Caco-2 (cell line): ENCODE measurements around the gene THAP11. TPM values are rescaled to one million over a fixed set of nuclear protein-coding genes. Genes with fewer than 3 reads are reported as not detected.

Experiments
- BruUV-seq: library from RNA; stranded (reverse); fragments of 400-500 nt; replicated peaks from 2 replicates; lab custom pipeline; 2021; lab: Mats Ljungman, UMichigan
- CTCF ChIA-PET: fragments of 300-600 bp; sonication (Branson Sonifier 250); formaldehyde crosslinking; loops from one replicate; lab custom pipeline; 2022; ENCODE audit warnings: antibody characterized with exemption; lab: Charles Lee
- POLR2A ChIA-PET: fragments of 300-600 bp; sonication (Branson Sonifier 250); formaldehyde crosslinking; loops from one replicate; lab custom pipeline; 2022; ENCODE audit warnings: antibody characterized with exemption; lab: Charles Lee
- DNase-seq, 2 experiments: peaks; one replicate each; pipeline versions ENCODE4 v3.0.0 to v3.0.0-alpha.2; 2020 to 2022
- H3K27me3 ChIP-seq: replicated peaks from 2 replicates; pipeline ENCODE4 v1.6.0; 2011; ENCODE audit warnings: low read length; ENCODE audit not compliant: control insufficient read depth, insufficient read depth
- H3K36me3 ChIP-seq: 2 replicates; pipeline ENCODE4 v1.5.1; 2011; ENCODE audit warnings: low read length; ENCODE audit not compliant: control insufficient read depth, insufficient read depth
- H3K4me1 ChIP-seq: fragments of 250-450 bp; sonication (Bioruptor Pico); 2 replicates; pipeline ENCODE4 v1.5.1; 2020; ENCODE audit warnings: mild to moderate bottlenecking
- H3K4me3 ChIP-seq: 2 replicates; pipeline ENCODE4 v1.5.1; 2011; ENCODE audit warnings: low read depth, mild to moderate bottlenecking, control low read depth, low read length
- H3K9me3 ChIP-seq: fragments of 250-450 bp; sonication (Bioruptor Pico); 2 replicates; pipeline ENCODE4 v1.5.1; 2020; ENCODE audit warnings: mild to moderate bottlenecking, moderate library complexity
- H3K27ac Mint-ChIP-seq: one replicate; pipeline ENCODE4 v1.8.0; 2022; ENCODE audit warnings: mixed read lengths; ENCODE audit not compliant: unreplicated experiment
- H3K27me3 Mint-ChIP-seq: one replicate; pipeline ENCODE4 v1.8.0; 2022; ENCODE audit warnings: mixed read lengths; ENCODE audit not compliant: insufficient read depth, unreplicated experiment
- H3K36me3 Mint-ChIP-seq: one replicate; pipeline ENCODE4 v1.8.0; 2022; ENCODE audit warnings: mild to moderate bottlenecking, mixed read lengths; ENCODE audit not compliant: insufficient read depth, unreplicated experiment
- H3K4me1 Mint-ChIP-seq: one replicate; pipeline ENCODE4 v1.8.0; 2022; ENCODE audit warnings: low read depth, mixed read lengths; ENCODE audit not compliant: unreplicated experiment
- H3K4me3 Mint-ChIP-seq: one replicate; pipeline ENCODE4 v1.8.0; 2022; ENCODE audit warnings: mild to moderate bottlenecking, moderate library complexity, mixed read lengths; ENCODE audit not compliant: unreplicated experiment
- H3K9me3 Mint-ChIP-seq: one replicate; pipeline ENCODE4 v1.8.0; 2022; ENCODE audit warnings: mixed read lengths; ENCODE audit not compliant: unreplicated experiment
- CTCF ChIP-seq, 2 experiments: fragments of 200-600 bp in 1 of 2; IDR thresholded peaks; 1 replicate in 1 of 2; 2 replicates in 1 of 2; pipeline versions ENCODE4 v1.5.1 to v1.8.0; 2011 to 2022; ENCODE audit warnings: antibody characterized with exemption in 1 of 2, control low read depth in 1 of 2, inconsistent platforms in 1 of 2, low read depth in 1 of 2, low read length in 1 of 2, mild to moderate bottlenecking in 1 of 2, moderate library complexity in 1 of 2; ENCODE audit not compliant: insufficient read depth in 1 of 2, severe bottlenecking in 1 of 2, unreplicated experiment in 1 of 2
- intact Hi-C: fragments of 100-400 bp; cut with micrococcal nuclease; formaldehyde crosslinking; loops from one replicate; pipeline ENCODE4 v1.10.0; 2022; ENCODE audit not compliant: unreplicated experiment
- total RNA-seq: library from RNA; stranded (reverse); gene quantifications from 2 replicates; pipeline ENCODE4 v1.2.3, GENCODE V29; 2022

The THAP11 gene
- total RNA-seq, 1 experiment from 2014 or later: 46.8 TPM

- H3K4me1 ChIP-seq: peaks cover 8% of the 10 kb centered on the region; the same call in 1 of the 2 replicates
- no peak for DNase-seq
- BruUV-seq: no TSS peak
- Mint-ChIP-seq H3K4me3 (no peak overlapping the region), H3K27ac (no peak overlapping the region), H3K9me3 (no peaks in the 10 kb centered on the region), H3K4me1 (peaks cover 8% of the 10 kb centered on the region), H3K36me3 (peaks cover 25% of the 10 kb centered on the region), H3K27me3 (no peaks in the 10 kb centered on the region)
- H3K27me3 ChIP-seq: no peaks in the 10 kb centered on the region
- intact Hi-C loops: loop anchor here (10.0 kb wide), 1 partner anchor 276 kb away; the partner anchor contains the start of gene RIPOR1
- POLR2A ChIA-PET: no interaction called here
- H3K9me3 ChIP-seq: no peaks in the 10 kb centered on the region
- H3K36me3 ChIP-seq: 0 out of 2 replicates have a peak, but pooled peaks cover 4% of the 10 kb centered on the region
- H3K4me3 ChIP-seq: no peak overlapping the region
- CTCF ChIA-PET: no interaction called here
- no peak for TF ChIP-seq CTCF (IDR thresholded peaks at IDR 0.05; ENCODE audit: insufficient read depth in 1 of 2, low read depth in 1 of 2, low read length in 1 of 2, severe bottlenecking in 1 of 2, unreplicated experiment in 1 of 2)
These were observed 41.7 kb upstream of the THAP11 start for GRCh38 chr16:67800338-67800926.

- no TSS peak for BruUV-seq
- CTCF ChIA-PET: no interaction called here
- Mint-ChIP-seq H3K4me1 (peaks cover 9% of the 10 kb centered on the region), H3K36me3 (peaks cover 26% of the 10 kb centered on the region), H3K9me3 (no peaks in the 10 kb centered on the region), H3K4me3 (no peak overlapping the region), H3K27me3 (no peaks in the 10 kb centered on the region), H3K27ac (no peak overlapping the region)
- H3K4me1 ChIP-seq: peaks cover 10% of the 10 kb centered on the region; the same call in 1 of the 2 replicates
- intact Hi-C loops: loop anchor here (10.0 kb wide), 1 partner anchor 276 kb away; the partner anchor contains the start of gene RIPOR1
- POLR2A ChIA-PET: no interaction called here
- no peaks in the 10 kb centered on the region for H3K27me3 ChIP-seq
- H3K36me3 ChIP-seq: 0 out of 2 replicates have a peak, but pooled peaks cover 4% of the 10 kb centered on the region
- no peak overlapping the region for H3K4me3 ChIP-seq
- no peak for DNase-seq
- H3K9me3 ChIP-seq: no peaks in the 10 kb centered on the region
- TF ChIP-seq CTCF (IDR thresholded peaks at IDR 0.05; ENCODE audit: insufficient read depth in 1 of 2, low read depth in 1 of 2, low read length in 1 of 2, severe bottlenecking in 1 of 2, unreplicated experiment in 1 of 2): no peak
These were observed 40.9 kb upstream of the THAP11 start for GRCh38 chr16:67801241-67801640.

- Mint-ChIP-seq H3K27me3 (no peaks in the 10 kb centered on the region), H3K36me3 (peaks cover 32% of the 10 kb centered on the region), H3K4me3 (no peak overlapping the region), H3K9me3 (no peaks in the 10 kb centered on the region), H3K27ac (no peak overlapping the region), H3K4me1 (peaks cover 9% of the 10 kb centered on the region)
- intact Hi-C loops: loop anchor here (10.0 kb wide), 1 partner anchor 277 kb away; the partner anchor contains the start of gene RIPOR1
- no peak for DNase-seq
- no peak overlapping the region for H3K4me3 ChIP-seq
- ChIA-PET POLR2A (interaction anchor here (0.6 kb wide), 1 partner anchor 18 kb away, joined by 6 read pairs; no protein-coding TSS in a partner anchor), CTCF (no interaction called here)
- peaks cover 10% of the 10 kb centered on the region; the same call in 1 of the 2 replicates for H3K4me1 ChIP-seq
- BruUV-seq: no TSS peak
- 0 out of 2 replicates have a peak, but pooled peaks cover 4% of the 10 kb centered on the region for H3K36me3 ChIP-seq
- no peaks in the 10 kb centered on the region for H3K27me3 ChIP-seq
- H3K9me3 ChIP-seq: no peaks in the 10 kb centered on the region
- no peak for TF ChIP-seq CTCF (IDR thresholded peaks at IDR 0.05; ENCODE audit: insufficient read depth in 1 of 2, low read depth in 1 of 2, low read length in 1 of 2, severe bottlenecking in 1 of 2, unreplicated experiment in 1 of 2)
These were observed 40.2 kb upstream of the THAP11 start for GRCh38 chr16:67801883-67802282.
